Uterus (tissue), 2 donors: ENCODE results near the gene NTRK1.

ENCODE experiments used
- CTCF ChIP-seq, 4 experiments: fragments of 200-600 bp in 2 of 4; fragments of 450-650 bp in 2 of 4; sonication (generic) in 2 of 4; IDR thresholded peaks; one replicate each; pipeline ENCODE4 v1.5.1; 2016 to 2019; ENCODE audit warnings: antibody characterized with exemption in 4 of 4, mild to moderate bottlenecking in 2 of 4, moderate library complexity in 1 of 4
- POLR2A ChIP-seq, 2 donors: fragments of 450-650 bp; IDR thresholded peaks; one replicate each; pipeline ENCODE4 v1.6.1; 2016; ENCODE audit warnings: antibody characterized with exemption in 2 of 2, mild to moderate bottlenecking in 1 of 2, moderate library complexity in 1 of 2

GRCh38 chr1:156816561-156817328 is 43.9 kb upstream of the NTRK1 start, which contains the start of gene SH2D2A:
- no peak for TF ChIP-seq POLR2A (IDR thresholded peaks at IDR 0.05)
- TF ChIP-seq CTCF (IDR thresholded peaks at IDR 0.05), result no peak
